Lower lobe of right lung (tissue), 2 donors: ENCODE measurements around the gene CEP170B. TPM values are rescaled to one million over a fixed set of nuclear protein-coding genes. Genes with fewer than 3 reads are reported as not detected.
A peak's percentile ranks its signal among the peaks of the same experiment; 100 is the strongest.

Experiments
- ATAC-seq, 2 donors: fragments of 200-7000 bp; cut with Tn5 transposase; one replicate each; pipeline ENCODE4 v1.9.1; 2020 to 2022; ENCODE audit warnings: mild to moderate bottlenecking in 2 of 2, moderate library complexity in 2 of 2
- DNase-seq: peaks from one replicate; pipeline ENCODE4 v3.0.0-alpha.2; 2020
- H3K27ac ChIP-seq: fragments of 200-600 bp; one replicate; pipeline ENCODE4 v1.8.0; 2022
- H3K27me3 ChIP-seq: fragments of 200-600 bp; one replicate; pipeline ENCODE4 v1.8.0; 2022; ENCODE audit warnings: low read depth
- H3K36me3 ChIP-seq: fragments of 200-600 bp; one replicate; pipeline ENCODE4 v1.8.0; 2022; ENCODE audit warnings: mild to moderate bottlenecking
- H3K4me1 ChIP-seq: fragments of 200-600 bp; one replicate; pipeline ENCODE4 v1.8.0; 2022
- H3K4me3 ChIP-seq: fragments of 200-600 bp; one replicate; pipeline ENCODE4 v1.8.0; 2022; ENCODE audit warnings: mild to moderate bottlenecking
- H3K9me3 ChIP-seq: fragments of 200-600 bp; one replicate; pipeline ENCODE4 v1.8.0; 2022
- CTCF ChIP-seq: fragments of 200-600 bp; IDR thresholded peaks from one replicate; pipeline ENCODE4 v1.8.0; 2022; ENCODE audit warnings: antibody characterized with exemption, mild to moderate bottlenecking
- intact Hi-C: fragments of 100-400 bp; cut with DNase I; formaldehyde crosslinking; loops from one replicate; pipeline ENCODE4 v1.11.0; 2022
- total RNA-seq: library from RNA; stranded (reverse); fragmentation: NEBNext Ultra II Directional; extraction: Animal tissue kit (Norgen Biotek cat#: 25700); gene quantifications from one replicate; pipeline ENCODE4 v1.2.1, GENCODE V29; 2021
- donor health status: DM: no; HTN: yes; CAD: no; lungs with severe emphysema.

Gene CEP170B
- total RNA-seq, 1 donor from 2014 or later, result 24.7 TPM

DNA sequence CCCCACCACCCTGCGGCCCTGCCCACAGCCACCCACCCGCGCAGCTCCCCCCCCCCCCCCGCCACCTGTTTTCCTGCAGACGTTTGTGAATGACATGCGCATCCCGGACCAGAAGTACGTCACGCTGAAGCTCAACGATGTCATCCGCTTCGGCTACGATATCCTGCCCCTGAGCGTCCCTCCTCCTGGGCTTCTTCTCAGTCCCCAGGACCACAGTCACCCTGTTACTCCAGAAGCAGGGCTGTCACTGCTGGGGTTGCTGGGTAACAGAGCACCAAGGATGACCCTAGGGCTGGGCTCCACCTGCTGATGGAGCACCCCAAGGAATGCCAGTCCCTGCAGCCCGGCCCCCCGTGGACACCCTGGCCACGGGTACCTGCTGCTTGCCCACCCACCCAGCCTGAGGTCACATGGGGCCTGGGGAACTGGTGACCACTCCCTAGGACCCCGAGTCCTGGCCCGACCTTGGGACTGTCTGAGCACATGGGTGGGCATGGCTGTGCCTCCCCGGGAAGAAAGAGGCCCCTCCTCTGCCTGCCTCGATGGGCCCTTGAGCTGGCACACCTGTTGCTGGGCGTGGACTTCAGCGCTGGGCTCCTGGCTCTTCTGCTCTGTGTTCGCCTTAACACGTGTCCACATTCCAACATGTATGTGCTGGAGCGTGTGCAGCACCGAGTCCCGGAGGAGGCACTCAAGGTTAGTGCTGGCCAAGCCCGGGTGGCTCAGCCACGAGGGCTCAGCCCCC, 12.9 kb downstream of the CEP170B start:
- Histone ChIP-seq H3K36me3 (peaks cover 25% of the 10 kb centered on the region), H3K27ac (no peak overlapping the region), H3K4me3 (no peak overlapping the region), H3K9me3 (no peaks in the 10 kb centered on the region), H3K4me1 (no peaks in the 10 kb centered on the region), H3K27me3 (no peaks in the 10 kb centered on the region)
- intact Hi-C loops, result no loop called here
- ATAC-seq, result no peak
- DNase-seq, result peak; percentile 31
- no peak for TF ChIP-seq CTCF

DNA sequence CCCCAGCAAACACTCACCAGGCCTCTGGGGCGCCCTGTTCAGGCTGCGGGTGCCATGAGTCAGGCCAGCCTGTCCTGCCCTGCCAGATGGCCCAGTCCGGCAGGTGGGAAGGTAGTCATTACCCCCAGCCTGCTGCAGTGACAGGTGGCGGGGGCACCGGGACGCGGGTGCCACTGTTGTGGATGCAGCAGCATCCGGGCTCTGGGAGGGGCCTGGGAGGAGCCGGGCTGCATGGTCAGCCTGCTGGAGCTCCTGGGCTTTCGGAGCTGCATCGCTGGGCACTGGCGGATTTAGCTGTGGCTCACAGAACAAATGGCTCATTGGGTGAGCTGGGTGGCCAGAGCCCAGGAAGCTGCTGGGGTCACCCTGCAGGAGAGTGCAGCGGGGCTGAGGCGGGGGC, 13.5 kb downstream of the CEP170B start:
- DNase-seq (peak; percentile 30), ATAC-seq (no peak)
- TF ChIP-seq CTCF, result no peak
- no peaks in the 10 kb centered on the region for H3K4me1 ChIP-seq
- intact Hi-C loops, result no loop called here
- no peak overlapping the region for H3K4me3 ChIP-seq
- no peaks in the 10 kb centered on the region for H3K27me3 ChIP-seq
- H3K27ac ChIP-seq, result no peak overlapping the region
- peaks cover 30% of the 10 kb centered on the region for H3K36me3 ChIP-seq
- no peaks in the 10 kb centered on the region for H3K9me3 ChIP-seq

DNA sequence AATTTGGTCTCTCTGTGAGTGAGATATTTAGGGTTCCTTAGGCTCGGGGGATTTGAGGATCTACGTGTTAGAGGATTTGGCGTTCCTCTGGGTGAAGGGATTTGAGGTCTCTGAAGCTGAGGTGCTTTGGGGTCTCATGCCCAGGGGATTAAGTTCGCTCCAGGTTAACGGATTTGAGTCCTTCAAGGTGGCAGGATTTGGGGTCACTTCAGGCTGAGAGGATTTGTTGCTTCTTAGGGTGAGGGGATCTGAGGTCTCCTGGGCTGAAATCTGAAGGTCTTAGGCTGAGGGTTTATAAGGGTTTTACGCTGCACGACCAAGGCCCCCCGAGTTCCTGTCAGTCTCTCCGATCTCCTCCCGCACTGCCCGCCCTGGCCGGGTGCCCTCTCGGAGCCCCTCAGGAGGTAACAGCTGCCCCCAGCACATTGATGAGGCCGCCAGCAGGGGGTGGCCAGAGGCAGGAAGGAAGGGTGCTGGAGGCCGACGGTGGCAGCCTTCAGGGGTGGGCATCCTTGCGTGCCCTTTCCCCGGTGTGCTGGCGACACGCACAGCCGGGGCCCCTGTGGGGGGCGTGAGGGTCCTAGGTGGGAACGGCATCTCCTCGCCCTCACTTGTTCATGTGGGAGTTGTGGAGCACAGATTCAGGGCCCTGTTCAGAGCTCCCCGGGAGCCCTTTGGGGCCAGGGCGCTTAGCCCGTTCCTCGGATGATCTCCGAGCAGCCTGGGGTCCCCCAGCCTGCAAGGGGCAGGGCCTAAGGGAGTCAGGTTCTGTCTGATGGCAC, 14.3 kb downstream of the CEP170B start:
- DNase-seq, result peak; percentile 37
- H3K4me1 ChIP-seq, result no peaks in the 10 kb centered on the region
- no peaks in the 10 kb centered on the region for H3K9me3 ChIP-seq
- peaks cover 36% of the 10 kb centered on the region for H3K36me3 ChIP-seq
- no peak for TF ChIP-seq CTCF
- intact Hi-C loops, result no loop called here
- no peak overlapping the region for H3K4me3 ChIP-seq
- no peak for ATAC-seq
- H3K27me3 ChIP-seq, result no peaks in the 10 kb centered on the region
- no peak overlapping the region for H3K27ac ChIP-seq

DNA sequence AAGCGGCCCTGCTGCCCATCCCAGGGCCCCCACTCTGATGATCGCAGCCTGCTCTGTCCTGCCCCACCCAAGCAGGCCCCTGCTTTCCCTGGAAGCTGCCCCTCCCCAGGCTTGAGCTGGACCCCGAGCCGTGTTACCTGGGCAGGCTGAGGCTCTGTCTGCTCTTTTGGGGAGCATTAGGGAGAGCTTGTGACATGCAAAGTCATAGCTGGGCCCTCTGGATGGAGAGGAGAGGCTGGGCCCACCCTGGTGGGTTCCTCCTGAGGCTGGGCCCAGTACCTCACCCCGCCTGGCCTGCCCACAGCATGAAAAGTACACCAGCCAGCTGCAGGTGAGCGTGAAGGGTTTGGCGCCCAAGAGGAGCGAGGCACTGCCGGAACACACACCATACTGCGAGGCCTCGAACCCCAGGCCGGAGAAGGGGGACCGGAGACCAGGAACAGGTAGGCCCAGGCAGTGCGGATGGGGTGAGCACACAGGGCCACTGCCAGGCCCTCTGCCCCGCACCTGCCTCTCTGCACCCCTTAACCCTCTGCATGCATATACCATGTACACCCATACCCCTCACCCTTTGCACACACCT, 15.0 kb downstream of the CEP170B start:
- Histone ChIP-seq H3K27me3 (no peaks in the 10 kb centered on the region), H3K27ac (no peak overlapping the region), H3K4me1 (no peaks in the 10 kb centered on the region), H3K4me3 (no peak overlapping the region), H3K9me3 (no peaks in the 10 kb centered on the region), H3K36me3 (peaks cover 36% of the 10 kb centered on the region)
- intact Hi-C loops, result no loop called here
- DNase-seq, result peak; percentile 45
- TF ChIP-seq CTCF, result no peak
- ATAC-seq, result no peak

DNA sequence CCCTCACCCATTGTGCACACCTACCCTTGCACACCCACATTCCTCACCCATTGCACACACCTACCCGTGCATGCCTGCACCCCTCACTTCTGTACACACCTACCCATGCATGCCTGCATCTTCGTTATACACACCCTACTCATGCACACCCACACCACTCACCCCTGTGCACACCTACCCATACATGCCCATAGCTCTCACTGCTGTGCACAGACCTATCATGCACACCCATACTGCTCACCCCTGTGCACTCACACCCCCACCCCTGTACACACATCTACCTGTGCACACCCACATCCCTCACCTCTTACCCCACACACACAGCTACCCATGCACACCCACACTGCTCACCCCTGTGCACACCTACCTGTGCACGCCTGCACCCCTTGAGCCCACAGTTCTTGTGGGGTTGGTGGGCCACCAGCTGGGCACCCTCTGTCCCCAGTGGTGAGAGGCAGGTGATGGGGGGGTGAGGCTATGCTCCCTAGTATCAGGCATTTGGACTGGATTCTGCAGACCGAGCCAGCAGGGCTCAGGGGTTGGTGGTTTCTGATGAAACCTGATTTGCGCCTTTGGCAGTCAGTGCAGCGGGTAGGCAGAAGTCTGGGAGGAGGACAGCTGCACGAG, 15.6 kb downstream of the CEP170B start:
- DNase-seq, result no peak

More for the DNA sequence above, 15.6 kb downstream of the CEP170B start:
- Histone ChIP-seq H3K4me3 (no peak overlapping the region), H3K27me3 (no peaks in the 10 kb centered on the region), H3K4me1 (no peaks in the 10 kb centered on the region), H3K27ac (no peak overlapping the region), H3K9me3 (no peaks in the 10 kb centered on the region), H3K36me3 (peaks cover 37% of the 10 kb centered on the region)
- intact Hi-C loops, result no loop called here
- ATAC-seq, result no peak
- no peak for TF ChIP-seq CTCF
